ENCODE data around the gene ZMYND12.

Gene ZMYND12

GRCh38 chr1:42385283-42385682 is 70.5 kb downstream of the ZMYND12 start:
- Histone ChIP-seq H3K4me1 (ENCODE audit: insufficient read depth, low read length, poor library complexity, severe bottlenecking) (no peaks in the 10 kb centered on the region), H3K79me2 (ENCODE audit: insufficient read depth, low read length) (no peaks in the 10 kb centered on the region), H3K27me3 (ENCODE audit: insufficient read depth, low read length, poor library complexity, severe bottlenecking) (peaks cover 14% of the 10 kb centered on the region), H2AFZ (ENCODE audit: low read length) (no peak overlapping the region), H3K9ac (ENCODE audit: low read depth, low read length, poor library complexity, severe bottlenecking) (no peak overlapping the region), H3K4me3 (ENCODE audit: low read length, poor library complexity, severe bottlenecking) (no peak overlapping the region), H3K36me3 (ENCODE audit: insufficient read depth, low read length) (no peaks in the 10 kb centered on the region), H3F3A (ENCODE audit: low read depth) (no peaks in the 10 kb centered on the region), H3K9me2 (replicated peaks; ENCODE audit: low read depth, low read length) (no peaks in the 10 kb centered on the region), H4K20me1 (ENCODE audit: insufficient read depth, low read length, poor library complexity, severe bottlenecking) (no peaks in the 10 kb centered on the region), H3K4me2 (ENCODE audit: low read depth, low read length, poor library complexity, severe bottlenecking) (no peak overlapping the region), H3K9me3 (ENCODE audit: insufficient read depth, low read depth, low read length) (no peaks in the 10 kb centered on the region)
- TF ChIP-seq CTCF (conservative IDR thresholded peaks at IDR 0.05; ENCODE audit: low read length) (no peak), EZH2phosphoT487 (IDR thresholded peaks at IDR 0.05; ENCODE audit: borderline replicate concordance) (no peak)

GRCh38 chr1:42381280-42381673 is 74.5 kb downstream of the ZMYND12 start:
- Histone ChIP-seq H4K20me1 (ENCODE audit: insufficient read depth, low read length, poor library complexity, severe bottlenecking) (no peaks in the 10 kb centered on the region), H3K36me3 (ENCODE audit: insufficient read depth, low read length) (no peaks in the 10 kb centered on the region), H3K9ac (ENCODE audit: low read depth, low read length, poor library complexity, severe bottlenecking) (no peak overlapping the region), H3K9me2 (replicated peaks; ENCODE audit: low read depth, low read length) (no peaks in the 10 kb centered on the region), H3K4me3 (ENCODE audit: low read length, poor library complexity, severe bottlenecking) (peak overlapping the region; percentile 67), H3K4me1 (ENCODE audit: insufficient read depth, low read length, poor library complexity, severe bottlenecking) (no peaks in the 10 kb centered on the region), H3K4me2 (ENCODE audit: low read depth, low read length, poor library complexity, severe bottlenecking) (peak overlapping the region; percentile 73), H3K27me3 (ENCODE audit: insufficient read depth, low read length, poor library complexity, severe bottlenecking) (peaks cover 14% of the 10 kb centered on the region), H3F3A (ENCODE audit: low read depth) (no peaks in the 10 kb centered on the region), H3K9me3 (ENCODE audit: insufficient read depth, low read depth, low read length) (no peaks in the 10 kb centered on the region), H2AFZ (ENCODE audit: low read length) (peak overlapping the region; percentile 68; the same call in 1 of the 2 replicates), H3K79me2 (ENCODE audit: insufficient read depth, low read length) (no peaks in the 10 kb centered on the region)
- TF ChIP-seq CTCF (conservative IDR thresholded peaks at IDR 0.05; ENCODE audit: low read length): no peak
- no peak for TF ChIP-seq EZH2phosphoT487 (IDR thresholded peaks at IDR 0.05; ENCODE audit: borderline replicate concordance)

GRCh38 chr1:42380586-42381279 is 75.1 kb downstream of the ZMYND12 start, which contains the start of gene RIMKLA:
Gene RIMKLA (plus strand): TSS chr1:42380792. CDS start chr1:42380935, 143 bp downstream.
- Histone ChIP-seq H3K36me3 (ENCODE audit: insufficient read depth, low read length) (no peaks in the 10 kb centered on the region), H3F3A (ENCODE audit: low read depth) (no peaks in the 10 kb centered on the region), H4K20me1 (ENCODE audit: insufficient read depth, low read length, poor library complexity, severe bottlenecking) (no peaks in the 10 kb centered on the region), H3K79me2 (ENCODE audit: insufficient read depth, low read length) (no peaks in the 10 kb centered on the region), H2AFZ (ENCODE audit: low read length) (peak within 1 kb of the TSS; percentile 68; the same call in 1 of the 2 replicates), H3K4me2 (ENCODE audit: low read depth, low read length, poor library complexity, severe bottlenecking) (peak within 1 kb of the TSS; percentile 73), H3K9me3 (ENCODE audit: insufficient read depth, low read depth, low read length) (no peaks in the 10 kb centered on the region), H3K27me3 (ENCODE audit: insufficient read depth, low read length, poor library complexity, severe bottlenecking) (peaks cover 14% of the 10 kb centered on the region), H3K9ac (ENCODE audit: low read depth, low read length, poor library complexity, severe bottlenecking) (no peak within 1 kb of the TSS), H3K4me1 (ENCODE audit: insufficient read depth, low read length, poor library complexity, severe bottlenecking) (no peaks in the 10 kb centered on the region), H3K4me3 (ENCODE audit: low read length, poor library complexity, severe bottlenecking) (peak within 1 kb of the TSS; percentile 67), H3K9me2 (replicated peaks; ENCODE audit: low read depth, low read length) (no peaks in the 10 kb centered on the region)
- TF ChIP-seq CTCF (conservative IDR thresholded peaks at IDR 0.05; ENCODE audit: low read length): no peak
- no peak for TF ChIP-seq EZH2phosphoT487 (IDR thresholded peaks at IDR 0.05; ENCODE audit: borderline replicate concordance)

Measured in Loucy (cell line).